Skin of body (tissue), 2 donors: ENCODE data around the gene PEX11G. TPM values are rescaled to one million over a fixed set of nuclear protein-coding genes. Genes with fewer than 3 reads are reported as not detected.

ENCODE experiments used
- DNase-seq: peaks from one replicate; lab custom pipeline; 2025; lab: John Stamatoyannopoulos, UW
- total RNA-seq: library from RNA; depleted of rRNA; stranded (reverse); fragments of >200 nt; gene quantifications from one replicate; pipeline ENCODE4 v1.2.3, GENCODE V29; 2014

The PEX11G gene
- total RNA-seq, 1 donor from 2014 or later: 1.1 TPM

- peak; percentile 96 for DNase-seq
These were observed 33.5 kb upstream of the PEX11G start, which contains the start of gene MCOLN1 for GRCh38 chr19:7522072-7522922. MCOLN1 (plus strand) TSS chr19:7522624; CDS start chr19:7522751, 127 bp downstream.

- DNase-seq: no peak
These were observed 32.8 kb upstream of the PEX11G start for GRCh38 chr19:7521551-7522071.

GRCh38 chr19:7520131-7521051, 31.6 kb upstream of the PEX11G start:
- DNase-seq: no peak

DNA sequence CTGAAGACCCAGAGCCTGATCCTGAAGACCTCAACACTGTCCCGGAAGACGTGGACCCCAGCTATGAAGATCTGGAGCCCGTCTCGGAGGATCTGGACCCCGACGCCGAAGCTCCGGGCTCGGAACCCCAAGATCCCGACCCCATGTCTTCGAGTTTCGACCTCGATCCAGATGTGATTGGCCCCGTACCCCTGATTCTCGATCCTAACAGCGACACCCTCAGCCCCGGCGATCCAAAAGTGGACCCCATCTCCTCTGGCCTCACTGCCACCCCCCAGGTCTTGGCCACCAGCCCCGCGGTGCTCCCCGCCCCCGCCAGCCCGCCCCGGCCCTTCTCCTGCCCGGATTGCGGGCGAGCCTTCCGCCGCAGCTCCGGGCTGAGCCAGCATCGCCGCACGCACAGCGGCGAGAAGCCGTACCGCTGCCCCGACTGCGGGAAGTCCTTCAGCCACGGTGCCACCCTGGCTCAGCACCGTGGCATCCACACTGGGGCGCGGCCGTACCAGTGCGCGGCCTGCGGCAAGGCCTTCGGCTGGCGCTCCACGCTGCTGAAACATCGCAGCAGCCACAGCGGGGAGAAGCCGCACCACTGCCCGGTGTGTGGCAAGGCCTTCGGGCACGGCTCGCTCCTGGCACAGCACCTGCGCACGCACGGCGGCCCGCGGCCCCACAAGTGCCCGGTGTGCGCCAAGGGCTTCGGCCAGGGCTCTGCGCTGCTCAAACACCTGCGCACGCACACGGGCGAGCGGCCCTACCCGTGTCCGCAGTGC, 30.7 kb upstream of the PEX11G start:
- no peak for DNase-seq

GRCh38 chr19:7516878-7517277, 28.0 kb upstream of the PEX11G start:
- DNase-seq: no peak

DNA sequence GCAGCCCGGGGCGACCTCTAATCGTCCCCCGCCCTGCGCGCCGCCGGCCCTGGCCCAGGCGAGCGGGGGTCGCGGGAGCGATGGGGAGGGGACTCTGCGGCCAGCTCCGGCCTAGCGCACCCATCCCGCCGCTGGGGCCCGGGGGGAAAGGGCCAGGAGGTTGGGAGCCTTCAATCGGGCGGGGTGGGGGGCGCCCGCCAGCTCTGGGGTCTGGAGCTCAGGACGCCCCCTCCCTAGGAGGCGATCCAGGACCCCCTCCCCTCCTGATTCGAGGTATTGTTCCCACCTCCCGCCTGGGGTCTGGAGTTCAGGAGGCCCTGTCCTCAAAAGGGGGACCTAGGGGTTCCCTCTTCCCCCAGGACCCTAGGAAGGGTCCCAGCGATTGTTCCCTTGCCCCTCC, 27.5 kb upstream of the PEX11G start:
- no peak for DNase-seq

DNA sequence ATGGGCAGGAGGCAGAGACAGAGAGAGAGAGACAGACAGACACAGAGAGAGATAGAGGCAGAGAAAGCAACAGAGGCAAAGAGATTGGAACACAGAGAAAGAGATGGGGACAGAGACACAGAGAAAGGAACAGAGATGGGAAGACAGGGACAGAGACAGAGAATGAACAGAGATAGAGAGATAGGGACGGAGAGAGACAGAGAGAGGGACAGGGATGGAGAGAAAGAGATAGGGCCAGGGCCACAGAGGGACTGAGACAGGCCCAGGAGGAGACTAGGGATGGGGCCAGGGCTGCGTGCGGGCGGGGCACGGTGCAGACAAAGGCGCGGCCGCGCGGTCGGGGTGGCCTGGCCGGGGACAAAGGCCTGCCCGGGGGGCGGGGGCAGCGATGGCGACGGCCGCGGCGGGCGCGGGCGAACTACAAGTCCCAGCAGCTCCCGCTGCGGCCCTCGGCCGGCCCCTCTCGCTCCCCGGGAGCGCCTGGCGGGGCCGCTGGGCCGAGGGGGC, 26.9 kb upstream of the PEX11G start, which contains the start of gene ZNF358:
Gene ZNF358 (plus strand): TSS at position 459 of the 507 bp plus-strand sequence. CDS start 3,140 bp downstream, outside the sequence.
- peak; percentile 62 for DNase-seq

GRCh38 chr19:7515110-7515644, 26.3 kb upstream of the PEX11G start:
- no peak for DNase-seq

- no peak for DNase-seq
These were observed 25.2 kb upstream of the PEX11G start for GRCh38 chr19:7513809-7514642.

- no peak for DNase-seq
These were observed 23.6 kb upstream of the PEX11G start for GRCh38 chr19:7512400-7512851.

DNA sequence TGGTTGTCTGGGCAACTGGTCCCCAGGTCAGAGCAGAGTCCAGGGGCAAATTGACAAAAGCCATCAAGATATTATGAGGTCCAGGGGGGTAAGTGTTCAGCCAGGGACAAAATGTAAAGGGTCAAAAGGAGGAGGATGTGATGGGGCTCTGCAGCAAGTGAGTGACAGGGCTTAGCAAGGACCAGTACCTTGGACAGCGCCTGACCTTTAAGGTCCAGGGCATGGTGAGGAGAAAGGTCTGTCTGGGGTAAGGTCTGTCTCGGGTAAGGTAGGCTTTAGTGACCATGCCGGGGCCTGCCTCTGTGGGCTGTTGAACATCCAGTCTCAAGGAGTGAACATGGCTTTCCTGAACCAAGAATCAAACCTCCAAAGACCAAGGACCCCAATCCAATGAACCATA, 20.8 kb upstream of the PEX11G start:
- DNase-seq: no peak

GRCh38 chr19:7507884-7508283, 19.0 kb upstream of the PEX11G start:
- DNase-seq: no peak

DNA sequence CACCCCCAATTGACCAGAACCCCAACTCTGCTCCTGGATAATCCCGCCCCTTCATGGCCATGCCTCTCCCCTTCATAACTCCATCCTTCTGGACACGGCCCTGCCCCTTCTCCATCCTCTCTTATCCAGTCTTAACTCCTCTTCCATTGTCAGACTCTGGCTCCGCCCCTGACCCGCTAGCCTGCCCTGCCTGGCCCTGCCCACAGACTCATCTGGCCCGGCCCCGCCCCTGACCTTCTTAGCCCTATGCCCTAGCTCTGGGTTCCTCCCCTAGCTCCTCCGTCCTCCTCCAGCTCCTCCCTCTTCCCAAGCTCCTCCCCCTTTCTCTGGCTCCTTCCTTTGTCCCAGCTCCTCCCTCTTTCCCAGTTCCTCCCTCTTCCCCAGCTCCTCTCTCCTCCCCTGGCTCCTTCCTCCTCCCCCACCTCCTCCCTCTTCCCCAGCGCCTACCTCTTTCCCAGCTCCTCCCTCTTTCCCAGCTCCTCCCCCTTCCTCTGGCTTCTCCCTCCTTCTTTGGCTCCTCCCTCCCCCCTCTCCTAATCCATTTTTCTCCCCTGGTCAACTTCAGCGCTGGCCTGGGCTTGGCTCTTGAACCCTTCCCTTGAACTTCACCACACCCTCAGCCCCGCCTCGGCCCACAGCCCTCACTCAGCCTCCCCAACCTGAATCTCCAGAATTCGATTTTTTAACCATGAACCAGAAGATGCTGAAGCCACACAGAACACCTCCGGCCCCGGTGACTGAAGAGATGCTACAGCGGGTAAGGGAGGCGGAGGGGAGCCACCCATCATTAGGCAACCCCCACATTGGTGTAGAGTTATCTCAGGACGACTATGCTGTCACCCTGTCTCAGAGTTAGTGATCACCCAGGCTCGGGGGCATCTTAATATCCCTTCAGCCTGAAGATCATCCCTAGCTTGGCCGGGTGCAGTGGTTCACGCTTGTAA, 17.8 kb upstream of the PEX11G start:
- DNase-seq: no peak

DNA sequence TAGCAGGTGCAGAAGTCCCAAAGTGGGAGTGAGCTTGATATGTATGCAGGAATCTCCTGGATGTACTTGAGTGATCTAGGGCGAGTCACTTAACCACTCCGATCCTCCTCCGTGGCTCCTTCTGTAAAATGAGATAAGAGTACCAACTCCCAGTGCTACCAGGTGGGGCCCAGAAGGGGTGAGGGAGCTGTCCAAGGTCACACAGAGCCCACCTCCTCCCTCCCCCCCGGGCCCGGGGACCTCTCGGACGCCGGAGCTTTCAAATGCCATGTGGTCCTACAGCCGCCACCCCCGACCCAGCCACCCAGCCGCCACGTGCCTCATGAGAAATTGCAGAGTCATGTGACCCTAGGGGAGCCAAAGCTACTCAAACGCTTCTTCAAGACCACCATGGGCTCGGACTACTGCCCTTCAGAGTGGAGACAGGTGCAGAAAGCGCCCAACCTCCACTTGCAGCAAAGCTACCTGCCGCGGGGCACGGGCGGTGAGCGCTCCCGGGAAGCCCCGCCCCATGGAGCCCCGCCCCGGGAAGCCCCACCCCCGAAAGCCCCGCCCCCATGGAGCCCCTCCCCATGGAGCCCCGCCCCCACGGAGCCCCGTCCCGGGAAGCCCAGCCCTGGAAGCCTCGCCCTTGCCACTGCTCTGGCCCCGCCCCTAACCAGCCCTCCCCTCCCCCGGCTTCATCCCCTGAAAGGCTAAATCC, 17.0 kb upstream of the PEX11G start:
- no peak for DNase-seq

DNA sequence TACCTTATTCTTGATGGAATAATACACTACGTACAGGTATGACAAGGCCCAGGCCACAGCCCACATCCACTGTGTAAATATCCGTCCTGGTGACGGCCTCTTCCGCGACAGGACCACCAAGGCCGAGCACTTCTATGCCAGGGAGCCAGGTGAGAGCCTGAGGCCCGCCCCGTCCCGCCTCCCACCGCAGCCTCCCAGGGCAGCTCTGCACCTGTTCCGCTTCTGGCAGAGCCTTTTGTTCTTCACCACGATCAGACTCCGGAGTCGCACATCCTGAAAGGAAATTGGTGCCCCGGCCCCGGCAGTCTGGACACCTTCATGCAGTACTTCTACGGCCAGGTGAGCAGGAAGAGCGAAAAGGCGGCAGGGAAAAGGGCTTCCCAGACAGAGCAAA, 16.4 kb upstream of the PEX11G start:
- DNase-seq: no peak

DNA sequence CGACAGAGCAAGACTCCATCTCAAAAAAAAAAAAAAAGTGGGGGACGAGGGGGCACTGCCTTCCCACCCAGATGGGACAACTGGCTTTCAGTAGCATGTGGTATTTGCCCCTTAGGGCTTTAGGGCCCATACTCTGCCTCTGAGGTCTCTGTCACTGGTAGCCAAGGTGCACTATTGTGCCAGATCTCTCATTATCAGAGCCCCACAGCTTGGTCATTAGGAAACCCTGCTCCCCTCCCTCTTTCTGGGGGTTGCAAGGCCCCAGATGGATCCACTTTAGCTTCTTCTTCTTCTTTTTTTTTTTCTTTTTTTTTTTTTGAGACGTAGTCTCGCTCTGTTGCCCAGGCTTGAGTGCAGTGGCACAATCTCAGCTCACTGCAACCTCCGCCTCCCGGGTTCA, 15.8 kb upstream of the PEX11G start:
- no peak for DNase-seq

DNA sequence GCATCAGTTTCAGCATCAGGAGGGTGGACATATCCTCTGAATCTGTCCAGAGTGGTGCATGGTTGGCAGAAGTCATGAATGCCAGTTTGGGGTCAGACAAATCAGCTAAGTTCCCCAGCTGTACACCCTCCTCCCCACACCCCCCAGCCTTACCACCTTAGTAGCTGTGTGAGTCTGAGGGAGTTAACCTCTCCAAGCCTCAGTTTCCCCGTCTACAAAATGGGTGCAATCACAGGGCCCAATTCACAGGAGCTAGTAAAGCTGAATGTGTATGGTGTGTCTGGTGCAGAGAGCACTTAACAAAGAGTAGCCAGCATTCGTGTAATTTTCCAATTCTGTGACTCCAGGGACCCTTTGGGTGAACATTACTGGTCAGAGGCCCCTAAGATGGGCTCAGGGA, 13.7 kb upstream of the PEX11G start:
- no peak for DNase-seq
